Measurements from ENCODE around the gene GAN. TPM values are rescaled to one million over a fixed set of nuclear protein-coding genes. Genes with fewer than 3 reads are reported as not detected.

The GAN gene
- total RNA-seq, 6 experiments from 2014 or later, result 5.6 to 8.6 (median 6.2) TPM

DNA sequence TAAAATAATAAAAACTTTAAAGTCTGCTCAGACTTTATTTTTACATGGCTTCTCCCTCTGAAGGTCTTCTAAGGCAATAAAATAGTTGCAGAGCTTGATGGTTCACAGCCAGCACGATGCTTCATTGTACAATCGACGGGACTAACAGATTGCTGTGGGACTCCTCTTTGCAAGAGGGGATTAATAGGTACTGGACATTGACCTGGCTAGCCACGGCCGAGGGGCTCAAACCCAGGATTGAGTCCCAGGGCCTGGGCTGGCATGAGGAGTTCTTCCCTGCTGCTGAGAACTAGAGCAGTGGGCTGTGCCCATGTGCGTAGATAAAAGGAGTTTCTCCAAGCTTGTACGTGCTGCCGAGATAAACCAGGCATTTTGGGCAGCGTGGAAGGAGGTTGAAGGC lies 23.6 kb upstream of the GAN start:
- DNase-seq, result no peak
- H3K4me1 Mint-ChIP-seq (ENCODE audit: low read depth), result 0 out of 2 replicates have a peak, but pooled peaks cover 8% of the 10 kb centered on the region
- H3K9me3 Mint-ChIP-seq, result no peaks in the 10 kb centered on the region
- TF ChIP-seq, protein P1, sequence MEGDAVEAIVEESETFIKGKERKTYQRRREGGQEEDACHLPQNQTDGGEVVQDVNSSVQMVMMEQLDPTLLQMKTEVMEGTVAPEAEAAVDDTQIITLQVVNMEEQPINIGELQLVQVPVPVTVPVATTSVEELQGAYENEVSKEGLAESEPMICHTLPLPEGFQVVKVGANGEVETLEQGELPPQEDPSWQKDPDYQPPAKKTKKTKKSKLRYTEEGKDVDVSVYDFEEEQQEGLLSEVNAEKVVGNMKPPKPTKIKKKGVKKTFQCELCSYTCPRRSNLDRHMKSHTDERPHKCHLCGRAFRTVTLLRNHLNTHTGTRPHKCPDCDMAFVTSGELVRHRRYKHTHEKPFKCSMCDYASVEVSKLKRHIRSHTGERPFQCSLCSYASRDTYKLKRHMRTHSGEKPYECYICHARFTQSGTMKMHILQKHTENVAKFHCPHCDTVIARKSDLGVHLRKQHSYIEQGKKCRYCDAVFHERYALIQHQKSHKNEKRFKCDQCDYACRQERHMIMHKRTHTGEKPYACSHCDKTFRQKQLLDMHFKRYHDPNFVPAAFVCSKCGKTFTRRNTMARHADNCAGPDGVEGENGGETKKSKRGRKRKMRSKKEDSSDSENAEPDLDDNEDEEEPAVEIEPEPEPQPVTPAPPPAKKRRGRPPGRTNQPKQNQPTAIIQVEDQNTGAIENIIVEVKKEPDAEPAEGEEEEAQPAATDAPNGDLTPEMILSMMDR (IDR thresholded peaks at IDR 0.05), result no peak
- H3K4me3 Mint-ChIP-seq, result no peak overlapping the region
- no peak overlapping the region for H3K27ac Mint-ChIP-seq
- no peaks in the 10 kb centered on the region for H3K36me3 Mint-ChIP-seq (ENCODE audit: low read depth)
- peaks cover 23% of the 10 kb centered on the region for H3K27me3 Mint-ChIP-seq (ENCODE audit: insufficient read depth)

DNA sequence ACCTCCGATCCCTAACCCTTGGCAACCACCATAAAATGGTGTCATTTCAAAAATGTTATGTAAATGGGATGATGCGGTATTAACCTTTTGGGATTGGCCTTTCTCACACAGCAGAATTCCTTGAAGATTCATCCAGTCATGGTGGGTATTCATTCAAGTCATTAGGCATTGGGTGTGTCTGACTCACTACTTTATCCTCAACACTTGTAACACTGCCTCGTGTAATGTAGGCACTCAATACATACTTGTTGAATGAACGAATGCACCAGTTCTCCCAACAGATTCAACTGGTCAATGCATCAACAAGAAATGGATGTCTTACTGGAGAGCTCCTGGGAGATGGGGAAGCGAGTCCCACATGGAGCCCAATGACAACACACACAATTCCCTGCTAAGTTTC lies 21.8 kb upstream of the GAN start:
- Mint-ChIP-seq H3K27me3 (ENCODE audit: insufficient read depth) (peaks cover 18% of the 10 kb centered on the region), H3K4me1 (ENCODE audit: low read depth) (0 out of 2 replicates have a peak, but pooled peaks cover 8% of the 10 kb centered on the region), H3K27ac (no peak overlapping the region), H3K4me3 (no peak overlapping the region), H3K9me3 (no peaks in the 10 kb centered on the region), H3K36me3 (ENCODE audit: low read depth) (no peaks in the 10 kb centered on the region)
- DNase-seq, result no peak
- TF ChIP-seq, protein P1 (IDR thresholded peaks at IDR 0.05), result no peak

DNA sequence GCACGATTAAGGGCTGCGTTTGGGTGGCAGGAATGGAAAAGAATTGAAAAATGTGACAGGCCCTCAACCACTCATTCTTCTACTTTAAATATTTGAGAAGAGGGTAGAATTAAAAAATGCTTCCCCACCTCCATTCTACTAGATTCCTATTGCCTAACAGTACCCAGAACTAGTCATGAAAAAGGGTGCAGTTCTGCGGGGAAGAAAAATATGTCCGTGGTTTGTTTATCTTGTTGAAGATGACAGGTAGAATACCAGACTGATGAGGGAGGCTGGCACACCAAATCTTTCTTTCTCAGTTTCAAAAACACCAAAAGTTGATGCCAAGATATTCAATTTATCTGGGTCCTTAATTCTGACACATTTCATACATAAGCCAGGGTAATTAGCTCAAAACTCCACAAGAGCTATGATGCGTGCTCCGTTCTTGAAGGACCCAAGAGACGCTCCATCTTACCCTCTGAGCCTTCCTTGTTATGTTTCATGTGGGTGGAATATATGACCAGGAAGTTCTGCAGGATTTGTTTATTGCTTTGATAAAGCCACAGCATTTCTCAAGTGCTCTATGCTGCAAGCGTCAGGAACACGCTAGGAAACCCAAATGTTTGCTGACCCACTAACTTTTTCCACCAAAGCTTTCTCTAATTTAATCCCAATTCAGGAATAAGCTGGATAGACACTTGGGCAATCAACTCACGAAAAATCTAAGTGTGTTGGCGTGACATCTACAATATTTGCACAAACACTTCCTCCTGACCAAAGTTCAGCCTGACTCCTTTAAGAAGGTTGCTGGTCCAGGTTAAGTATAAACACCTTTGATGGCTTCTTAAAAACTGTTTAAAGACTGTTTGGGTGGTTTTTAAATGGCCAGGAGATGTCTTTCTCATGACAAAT lies 20.6 kb upstream of the GAN start:
- no peaks in the 10 kb centered on the region for H3K9me3 Mint-ChIP-seq
- no peak overlapping the region for H3K4me3 Mint-ChIP-seq
- DNase-seq, result no peak
- no peak overlapping the region for H3K27ac Mint-ChIP-seq
- TF ChIP-seq, protein P1 (IDR thresholded peaks at IDR 0.05), result no peak
- H3K36me3 Mint-ChIP-seq (ENCODE audit: low read depth), result no peaks in the 10 kb centered on the region
- peaks cover 18% of the 10 kb centered on the region for H3K27me3 Mint-ChIP-seq (ENCODE audit: insufficient read depth)
- 0 out of 2 replicates have a peak, but pooled peaks cover 8% of the 10 kb centered on the region for H3K4me1 Mint-ChIP-seq (ENCODE audit: low read depth)

DNA sequence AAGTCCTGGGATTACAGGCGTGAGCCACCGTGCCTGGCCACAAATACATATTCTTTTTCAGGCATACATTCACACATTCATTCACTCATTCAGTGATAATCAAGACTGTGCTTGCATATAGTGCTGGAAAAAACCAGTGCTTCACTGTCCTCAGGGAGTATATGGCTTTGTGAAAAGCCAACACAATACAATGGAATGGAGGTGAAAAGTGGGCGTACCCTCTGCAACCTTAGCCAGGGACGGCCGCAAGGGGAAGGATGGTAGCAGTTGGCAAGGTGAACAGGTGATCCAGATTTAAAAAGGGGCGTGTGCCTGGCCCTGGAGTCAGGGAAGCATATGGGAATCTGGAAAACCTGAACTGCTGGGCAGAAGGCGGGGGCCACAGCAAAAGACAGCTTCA lies 18.1 kb upstream of the GAN start:
- 0 out of 2 replicates have a peak, but pooled peaks cover 8% of the 10 kb centered on the region for H3K4me1 Mint-ChIP-seq (ENCODE audit: low read depth)
- H3K4me3 Mint-ChIP-seq, result no peak overlapping the region
- no peak overlapping the region for H3K27ac Mint-ChIP-seq
- TF ChIP-seq, protein P1 (IDR thresholded peaks at IDR 0.05), result no peak
- peaks cover 20% of the 10 kb centered on the region for H3K27me3 Mint-ChIP-seq (ENCODE audit: insufficient read depth)
- DNase-seq, result no peak
- H3K36me3 Mint-ChIP-seq (ENCODE audit: low read depth), result no peaks in the 10 kb centered on the region
- H3K9me3 Mint-ChIP-seq, result no peaks in the 10 kb centered on the region

DNA sequence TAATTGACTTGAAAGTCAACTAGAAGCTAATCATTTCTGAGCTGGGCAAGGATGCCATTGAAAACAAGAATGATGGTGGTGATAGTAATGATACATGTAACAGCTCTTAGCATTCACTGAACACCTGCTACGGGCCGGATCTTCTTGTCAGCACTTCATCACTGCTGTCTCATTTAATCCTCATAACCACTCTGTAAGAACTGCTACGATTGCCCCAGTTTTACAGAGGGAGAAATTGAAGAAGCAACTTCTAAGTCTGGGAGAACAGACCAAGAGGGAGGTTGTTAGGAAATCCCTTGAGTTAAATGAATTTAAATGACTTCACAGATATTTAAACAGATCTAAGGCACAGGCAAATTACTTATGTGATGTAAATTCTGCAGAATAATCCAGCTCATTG lies 7.0 kb upstream of the GAN start:
- H3K36me3 Mint-ChIP-seq (ENCODE audit: low read depth), result peaks cover 8% of the 10 kb centered on the region; the same call in 1 of the 2 replicates
- no peak for DNase-seq
- H3K4me1 Mint-ChIP-seq (ENCODE audit: low read depth), result peaks cover 2% of the 10 kb centered on the region; the same call in 1 of the 2 replicates
- TF ChIP-seq, protein P1 (IDR thresholded peaks at IDR 0.05), result no peak
- H3K9me3 Mint-ChIP-seq, result no peaks in the 10 kb centered on the region
- no peaks in the 10 kb centered on the region for H3K27me3 Mint-ChIP-seq (ENCODE audit: insufficient read depth)
- H3K27ac Mint-ChIP-seq, result no peak overlapping the region
- H3K4me3 Mint-ChIP-seq, result no peak overlapping the region
